A673 (cell line): Measurements from ENCODE around the gene SLC8A3. TPM values are rescaled to one million over a fixed set of nuclear protein-coding genes. Genes with fewer than 3 reads are reported as not detected.

Experiments
- BruUV-seq: library from RNA; stranded (reverse); fragments of 400-500 nt; replicated peaks from 2 replicates; lab custom pipeline; 2021; lab: Mats Ljungman, UMichigan
- CTCF ChIA-PET: fragments of 300-600 bp; sonication (Branson Sonifier 250); formaldehyde crosslinking; loops from one replicate; lab custom pipeline; 2022; ENCODE audit warnings: antibody characterized with exemption; lab: Charles Lee
- POLR2A ChIA-PET: fragments of 300-600 bp; sonication (Branson Sonifier 250); formaldehyde crosslinking; loops from one replicate; lab custom pipeline; 2022; ENCODE audit warnings: antibody characterized with exemption; ENCODE audit not compliant: low non-redundant PET; lab: Charles Lee
- DNase-seq: peaks from one replicate; pipeline ENCODE4 v3.0.0-alpha.2; 2015; ENCODE audit warnings: low spot score
- H3K27ac ChIP-seq: fragments of 200-600 bp; sonication (generic); 2 replicates; pipeline ENCODE4 v1.5.1; 2016; ENCODE audit warnings: mixed run types, low read depth, mild to moderate bottlenecking, mixed read lengths, antibody characterized with exemption, low read length; ENCODE audit not compliant: poor library complexity, severe bottlenecking
- H3K27me3 ChIP-seq: fragments of 200-600 bp; sonication (generic); replicated peaks from 2 replicates; pipeline ENCODE4 v1.6.1; 2017; ENCODE audit warnings: mixed run types, low read depth, mild to moderate bottlenecking, mixed read lengths, antibody characterized with exemption, low read length; ENCODE audit not compliant: insufficient read depth, poor library complexity
- H3K36me3 ChIP-seq: fragments of 200-600 bp; sonication (generic); 2 replicates; pipeline ENCODE4 v1.6.1; 2016; ENCODE audit warnings: mixed run types, mild to moderate bottlenecking, mixed read lengths, antibody characterized with exemption, low read length; ENCODE audit not compliant: insufficient read depth, poor library complexity, severe bottlenecking
- H3K4me1 ChIP-seq: fragments of 200-600 bp; sonication (generic); 2 replicates; pipeline ENCODE4 v1.6.1; 2017; ENCODE audit warnings: mixed run types, mild to moderate bottlenecking, mixed read lengths, antibody characterized with exemption, low read length; ENCODE audit not compliant: insufficient read depth, poor library complexity, severe bottlenecking
- H3K4me3 ChIP-seq: fragments of 200-600 bp; sonication (generic); 2 replicates; pipeline ENCODE4 v1.5.1; 2016; ENCODE audit warnings: low read depth, mixed run types, mild to moderate bottlenecking, mixed read lengths, low read length; ENCODE audit not compliant: poor library complexity, severe bottlenecking
- H3K9me3 ChIP-seq: fragments of 200-600 bp; sonication (generic); 2 replicates; pipeline ENCODE4 v1.6.1; 2016; ENCODE audit warnings: mixed run types, low read depth, mild to moderate bottlenecking, mixed read lengths, antibody characterized with exemption, low read length; ENCODE audit not compliant: poor library complexity, severe bottlenecking
- CTCF ChIP-seq: fragments of 300-800, 200-600 bp; sonication (generic); conservative IDR thresholded peaks from 2 replicates; pipeline ENCODE4 v1.5.1; 2017; ENCODE audit warnings: low read depth, mild to moderate bottlenecking, antibody characterized with exemption, low read length, moderate library complexity, mixed read lengths
- EZH2 ChIP-seq: fragments of 200-600 bp; sonication (generic); IDR thresholded peaks from 2 replicates; pipeline ENCODE4 v1.6.1; 2017; ENCODE audit warnings: borderline replicate concordance, low read depth, mild to moderate bottlenecking, mixed read lengths, antibody characterized with exemption, low read length; ENCODE audit not compliant: poor library complexity, severe bottlenecking
- intact Hi-C: fragments of 100-400 bp; cut with micrococcal nuclease; formaldehyde crosslinking; loops from one replicate; pipeline ENCODE4 v1.10.0; 2022; ENCODE audit not compliant: unreplicated experiment
- total RNA-seq: library from RNA; stranded (reverse); gene quantifications from 2 replicates; pipeline ENCODE4 v1.2.3, GENCODE V29; 2021

The SLC8A3 gene
- total RNA-seq, 1 experiment from 2014 or later, result not detected

GRCh38 chr14:70004791-70005190 is 184.0 kb downstream of the SLC8A3 start:
- no peak for DNase-seq
- intact Hi-C loops, result no loop called here

GRCh38 chr14:70002589-70003346 is 186.0 kb downstream of the SLC8A3 start:
- intact Hi-C loops, result no loop called here
- H3K4me1 ChIP-seq, result no peaks in the 10 kb centered on the region
- no peak for TF ChIP-seq CTCF
- no peak for TF ChIP-seq EZH2
- no TSS peak for BruUV-seq
- ChIA-PET CTCF (no interaction called here), POLR2A (no interaction called here)
- H3K4me3 ChIP-seq, result no peak overlapping the region
- H3K9me3 ChIP-seq, result no peaks in the 10 kb centered on the region
- H3K36me3 ChIP-seq, result no peaks in the 10 kb centered on the region
- DNase-seq, result no peak
- H3K27me3 ChIP-seq, result peaks cover 15% of the 10 kb centered on the region
- no peak overlapping the region for H3K27ac ChIP-seq

More at GRCh38 chr14:70004791-70005190, 184.0 kb downstream of the SLC8A3 start:
- Histone ChIP-seq H3K27ac (no peak overlapping the region), H3K27me3 (peaks cover 11% of the 10 kb centered on the region), H3K9me3 (no peaks in the 10 kb centered on the region), H3K36me3 (no peaks in the 10 kb centered on the region), H3K4me1 (no peaks in the 10 kb centered on the region), H3K4me3 (no peak overlapping the region)
- POLR2A ChIA-PET, result interaction anchor here (0.6 kb wide), 1 partner anchor 56 kb away, joined by 3 read pairs; no protein-coding TSS in a partner anchor
- no TSS peak for BruUV-seq
- CTCF ChIA-PET, result no interaction called here
- no peak for TF ChIP-seq CTCF
- TF ChIP-seq EZH2, result no peak

GRCh38 chr14:70000601-70001000 is 188.2 kb downstream of the SLC8A3 start:
- ChIA-PET CTCF (no interaction called here), POLR2A (no interaction called here)
- Histone ChIP-seq H3K4me3 (no peak overlapping the region), H3K27ac (no peak overlapping the region), H3K27me3 (peaks cover 22% of the 10 kb centered on the region), H3K4me1 (no peaks in the 10 kb centered on the region), H3K9me3 (no peaks in the 10 kb centered on the region), H3K36me3 (no peaks in the 10 kb centered on the region)
- BruUV-seq, result no TSS peak
- TF ChIP-seq CTCF (no peak), EZH2 (no peak)
- intact Hi-C loops, result no loop called here
- DNase-seq, result no peak
